Sigmoid colon (tissue), 7 donors: ENCODE measurements around the gene SLC39A11. TPM values are rescaled to one million over a fixed set of nuclear protein-coding genes. Genes with fewer than 3 reads are reported as not detected.

Experiments used
- DNase-seq: peaks from one replicate; pipeline ENCODE4 v3.0.0-alpha.2; 2019
- H3K27ac ChIP-seq, 4 donors: fragments of 200-600 bp; sonication (generic); one replicate each; pipeline ENCODE4 v1.5.1; 2016 to 2019; ENCODE audit warnings: mild to moderate bottlenecking in 1 of 4
- H3K27me3 ChIP-seq, 3 donors: fragments of 200-600 bp; sonication (generic); one replicate each; pipeline ENCODE4 v1.5.1; 2019; ENCODE audit warnings: mild to moderate bottlenecking in 1 of 3
- H3K36me3 ChIP-seq, 4 donors: fragments of 200-600 bp; sonication (generic); one replicate each; pipeline ENCODE4 v1.5.1; 2016 to 2019
- H3K4me1 ChIP-seq, 4 donors: fragments of 200-600 bp; sonication (generic); one replicate each; pipeline ENCODE4 v1.5.1; 2017 to 2019
- H3K4me3 ChIP-seq, 4 donors: fragments of 200-600 bp; sonication (generic); one replicate each; pipeline ENCODE4 v1.5.1; 2017 to 2019; ENCODE audit warnings: mild to moderate bottlenecking in 2 of 4, moderate library complexity in 1 of 4
- H3K9me3 ChIP-seq, 4 donors: fragments of 200-600 bp in 3 of 4; sonication (generic) in 3 of 4; one replicate each; pipeline versions ENCODE4 v1.5.1 to v1.6.1; 2013 to 2019
- CTCF ChIP-seq, 4 experiments: fragments of 450-650 bp in 3 of 4; fragments of 200-600 bp in 1 of 4; IDR thresholded peaks; one replicate each; pipeline ENCODE4 v1.5.1; 2016 to 2019; ENCODE audit warnings: antibody characterized with exemption in 4 of 4, mild to moderate bottlenecking in 3 of 4, moderate library complexity in 2 of 4
- EP300 ChIP-seq, 4 donors: sonication (generic); formaldehyde crosslinking; IDR thresholded peaks; one replicate each; pipeline ENCODE4 v1.6.1; 2017; ENCODE audit warnings: antibody characterized with exemption in 4 of 4
- POLR2A ChIP-seq, 2 donors: fragments of 450-650 bp; IDR thresholded peaks; one replicate each; pipeline ENCODE4 v1.6.1; 2016; ENCODE audit warnings: antibody characterized with exemption in 2 of 2, mild to moderate bottlenecking in 2 of 2, moderate library complexity in 2 of 2
- POLR2AphosphoS5 ChIP-seq, 4 donors: sonication (generic); formaldehyde crosslinking; IDR thresholded peaks; one replicate each; pipeline ENCODE4 v1.6.1; 2017; ENCODE audit warnings: antibody characterized with exemption in 4 of 4
- WGBS, 2 donors: extraction: QIAGEN DNeasy Blood & Tissue Kit; methylation state at CpG; one replicate each; pipeline ENCODE4 v1.1.7; 2013; 5-methylcytosine and 5-hydroxymethylcytosine counted together
- intact Hi-C: fragments of 100-400 bp; cut with DNase I; formaldehyde crosslinking; loops from one replicate; pipeline ENCODE4 v1.15.1; 2023
- polyA plus RNA-seq, 3 donors: library from polyadenylated mRNA; stranded (reverse); fragments of 200-250 nt; gene quantifications; one replicate each; pipeline ENCODE4 v1.2.3, GENCODE V29; 2013
- total RNA-seq, 4 donors: library from RNA; depleted of rRNA; stranded (reverse); fragments of >200 nt; gene quantifications; one replicate each; pipeline ENCODE4 v1.1.0, GENCODE V29; 2016
- donor health status: healthy with polysubstance abuse.
- donor health status: Bipolar disorder and iron deficiency.
- donor health status: healthy.

The SLC39A11 gene
- total and polyA plus RNA-seq, 7 donors, result 7.6 to 16.4 (median 8.4) TPM

GRCh38 chr17:72985882-72986720 lies 106.4 kb downstream of the SLC39A11 start:
- 41 to 55% methylated on average over 11 of the region's 11 CpGs for WGBS, 2 donors
- no peak overlapping the region for H3K27ac ChIP-seq
- H3K27me3 ChIP-seq, result no peaks in the 10 kb centered on the region
- H3K36me3 ChIP-seq, result no peaks in the 10 kb centered on the region
- peak; percentile 10 to 53 (median 31) for TF ChIP-seq CTCF (IDR thresholded peaks at IDR 0.05)
- TF ChIP-seq POLR2A (IDR thresholded peaks at IDR 0.05), result no peak
- H3K4me3 ChIP-seq, result no peak overlapping the region
- intact Hi-C loops, result no loop called here
- H3K9me3 ChIP-seq, result no peaks in the 10 kb centered on the region
- no peak for DNase-seq
- no peaks in the 10 kb centered on the region for H3K4me1 ChIP-seq

- TF ChIP-seq CTCF (IDR thresholded peaks at IDR 0.05), result no peak
- TF ChIP-seq POLR2AphosphoS5 (IDR thresholded peaks at IDR 0.05), result no peak
- TF ChIP-seq POLR2A (IDR thresholded peaks at IDR 0.05), result no peak
- no peak for TF ChIP-seq EP300 (IDR thresholded peaks at IDR 0.05)
- H3K27ac ChIP-seq, result no peak overlapping the region
- no peaks in the 10 kb centered on the region for H3K36me3 ChIP-seq
- no peak overlapping the region for H3K4me3 ChIP-seq
- intact Hi-C loops, result no loop called here
- H3K27me3 ChIP-seq, result no peaks in the 10 kb centered on the region
- no peaks in the 10 kb centered on the region for H3K4me1 ChIP-seq
- H3K9me3 ChIP-seq, result no peaks in the 10 kb centered on the region
- no peak for DNase-seq
- WGBS, 2 donors, result 68 to 76% methylated on average over 7 of the region's 7 CpGs
Measured at GRCh38 chr17:72984926-72985325, 107.6 kb downstream of the SLC39A11 start.

GRCh38 chr17:72984145-72984925 lies 108.2 kb downstream of the SLC39A11 start:
- Histone ChIP-seq H3K27me3 (no peaks in the 10 kb centered on the region), H3K4me1 (no peaks in the 10 kb centered on the region), H3K9me3 (no peaks in the 10 kb centered on the region), H3K36me3 (no peaks in the 10 kb centered on the region), H3K27ac (no peak overlapping the region), H3K4me3 (no peak overlapping the region)
- WGBS, 2 donors, result 74 to 79% methylated on average over 9 of the region's 9 CpGs
- no peak for DNase-seq
- intact Hi-C loops, result no loop called here
- TF ChIP-seq EP300 (IDR thresholded peaks at IDR 0.05), result no peak
- TF ChIP-seq CTCF (IDR thresholded peaks at IDR 0.05), result no peak
- TF ChIP-seq POLR2AphosphoS5 (IDR thresholded peaks at IDR 0.05), result no peak
- TF ChIP-seq POLR2A (IDR thresholded peaks at IDR 0.05), result no peak

GRCh38 chr17:72982680-72983079 lies 109.8 kb downstream of the SLC39A11 start:
- Histone ChIP-seq H3K4me3 (no peak overlapping the region), H3K36me3 (no peaks in the 10 kb centered on the region), H3K4me1 (peaks cover 0 to 10% (median 3%) of the 10 kb centered on the region in 4 donors), H3K27ac (no peak overlapping the region), H3K27me3 (no peaks in the 10 kb centered on the region), H3K9me3 (no peaks in the 10 kb centered on the region)
- intact Hi-C loops, result no loop called here
- DNase-seq, result no peak
- TF ChIP-seq POLR2AphosphoS5 (IDR thresholded peaks at IDR 0.05), result no peak
- no peak for TF ChIP-seq EP300 (IDR thresholded peaks at IDR 0.05)
- no peak for TF ChIP-seq POLR2A (IDR thresholded peaks at IDR 0.05)
- no peak for TF ChIP-seq CTCF (IDR thresholded peaks at IDR 0.05)
- 73 to 83% methylated on average over 3 of the region's 3 CpGs for WGBS, 2 donors
